Thymus (tissue), 11 donors: ENCODE measurements around the gene MYOT. TPM values are rescaled to one million over a fixed set of nuclear protein-coding genes. Genes with fewer than 3 reads are reported as not detected.
"Not testable (repeated sequence)": the region's sequence is repeated elsewhere in the genome, so short reads cannot be mapped to it uniquely, and the experiment has no call there.

Source experiments
- DNase-seq, 9 donors: peaks; one replicate each; pipeline ENCODE4 v3.0.0-alpha.2; 2013; ENCODE audit warnings: low spot score in 9 of 9, low read depth in 6 of 9, missing footprints in 1 of 9
- H3K27ac ChIP-seq, 2 donors: one replicate each; pipeline ENCODE4 v1.5.1; 2013; ENCODE audit warnings: control low read depth in 1 of 2, low read depth in 1 of 2, low read length in 1 of 2, mild to moderate bottlenecking in 1 of 2, moderate library complexity in 1 of 2
- H3K27me3 ChIP-seq, 2 donors: one replicate each; pipeline ENCODE4 v1.5.1; 2013; ENCODE audit warnings: low read length in 1 of 2; ENCODE audit not compliant: control insufficient read depth in 2 of 2, insufficient read depth in 1 of 2
- H3K36me3 ChIP-seq, 2 donors: one replicate each; pipeline ENCODE4 v1.5.1; 2013; ENCODE audit warnings: low read length in 1 of 2, mild to moderate bottlenecking in 1 of 2, moderate library complexity in 1 of 2; ENCODE audit not compliant: control insufficient read depth in 2 of 2, insufficient read depth in 2 of 2
- H3K4me1 ChIP-seq, 2 donors: one replicate each; pipeline ENCODE4 v1.5.1; 2013; ENCODE audit warnings: low read length in 2 of 2; ENCODE audit not compliant: control insufficient read depth in 2 of 2, insufficient read depth in 2 of 2
- H3K4me3 ChIP-seq, 2 donors: one replicate each; pipeline ENCODE4 v1.5.1; 2013; ENCODE audit warnings: low read length in 2 of 2, control low read depth in 1 of 2, mild to moderate bottlenecking in 1 of 2
- H3K9me3 ChIP-seq, 2 donors: one replicate each; pipeline ENCODE4 v1.5.1; 2013; ENCODE audit warnings: low read length in 1 of 2, mild to moderate bottlenecking in 1 of 2; ENCODE audit not compliant: control insufficient read depth in 2 of 2, insufficient read depth in 1 of 2
- WGBS: extraction: QIAGEN DNeasy Blood & Tissue Kit; methylation state at CpG from one replicate; pipeline ENCODE4 v1.1.7; 2013; 5-methylcytosine and 5-hydroxymethylcytosine counted together
- polyA plus RNA-seq: library from polyadenylated mRNA; stranded (reverse); fragments of 200-250 nt; gene quantifications from one replicate; pipeline ENCODE4 v1.2.3, GENCODE V29; 2013
- total RNA-seq: library from RNA; stranded (reverse); fragments of 120-200 nt; gene quantifications from one replicate; pipeline ENCODE4 v1.2.4, GENCODE V29; 2013
- donor health status: healthy.

MYOT gene
- total and polyA plus RNA-seq, 2 donors, result 0.33 to 0.80 TPM

GRCh38 chr5:137863653-137864052 lies 4.0 kb upstream of the MYOT start:
- H3K27me3 ChIP-seq, H3K9me3 ChIP-seq, DNase-seq, H3K36me3 ChIP-seq, H3K4me1 ChIP-seq, H3K4me3 ChIP-seq, H3K27ac ChIP-seq: not testable (repeated sequence)
- WGBS, result 97% methylated on average over 6 of the region's 6 CpGs

- 98% methylated on average over 4 of the region's 4 CpGs for WGBS
- no peaks in the 10 kb centered on the region for H3K36me3 ChIP-seq
- H3K27ac ChIP-seq, result no peak overlapping the region
- H3K4me1 ChIP-seq, result no peaks in the 10 kb centered on the region
- no peak for DNase-seq
- no peaks in the 10 kb centered on the region for H3K27me3 ChIP-seq
- H3K4me3 ChIP-seq, result no peak overlapping the region
- no peaks in the 10 kb centered on the region for H3K9me3 ChIP-seq
Measured at GRCh38 chr5:137866541-137867388, 895 bp upstream of the MYOT start.

DNA sequence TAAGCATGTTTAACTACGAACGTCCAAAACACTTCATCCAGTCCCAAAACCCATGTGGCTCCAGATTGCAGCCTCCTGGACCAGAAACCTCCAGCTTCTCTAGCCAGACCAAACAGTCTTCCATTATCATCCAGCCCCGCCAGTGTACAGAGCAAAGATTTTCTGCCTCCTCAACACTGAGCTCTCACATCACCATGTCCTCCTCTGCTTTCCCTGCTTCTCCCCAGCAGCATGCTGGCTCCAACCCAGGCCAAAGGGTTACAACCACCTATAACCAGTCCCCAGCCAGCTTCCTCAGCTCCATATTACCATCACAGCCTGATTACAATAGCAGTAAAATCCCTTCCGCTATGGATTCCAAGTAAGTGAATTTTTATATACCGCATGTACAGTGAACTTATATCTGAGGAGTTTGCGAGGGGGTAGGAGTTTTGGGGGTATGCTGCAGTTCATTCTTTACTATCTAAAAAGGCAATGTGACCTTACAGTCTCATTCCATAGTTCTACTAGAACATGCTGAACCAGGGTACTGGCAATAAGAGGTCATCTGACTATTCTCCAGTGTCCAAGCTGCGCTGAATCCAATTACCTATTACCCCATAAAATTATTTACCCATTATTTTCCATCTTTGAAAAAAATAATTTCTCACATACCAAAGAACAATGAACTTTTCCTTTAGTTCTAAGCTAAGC lies 3.1 kb downstream of the MYOT start:
- Histone ChIP-seq H3K4me3 (no peak overlapping the region), H3K36me3 (no peaks in the 10 kb centered on the region), H3K27ac (no peak overlapping the region), H3K4me1 (no peaks in the 10 kb centered on the region), H3K9me3 (no peaks in the 10 kb centered on the region), H3K27me3 (no peaks in the 10 kb centered on the region)
- no peak for DNase-seq
- WGBS, result 98% methylated on average over 7 of the region's 7 CpGs

- H3K9me3 ChIP-seq, result no peaks in the 10 kb centered on the region
Measured at GRCh38 chr5:137871571-137871970, 3.9 kb downstream of the MYOT start.

GRCh38 chr5:137872466-137872865 lies 4.8 kb downstream of the MYOT start:
- WGBS, result 90% methylated on average over 3 of the region's 3 CpGs
- Histone ChIP-seq H3K4me1 (no peaks in the 10 kb centered on the region), H3K27ac (no peak overlapping the region), H3K4me3 (no peak overlapping the region), H3K27me3 (no peaks in the 10 kb centered on the region), H3K36me3 (no peaks in the 10 kb centered on the region), H3K9me3 (no peaks in the 10 kb centered on the region)
- DNase-seq, result no peak

More at GRCh38 chr5:137871571-137871970, 3.9 kb downstream of the MYOT start:
- Histone ChIP-seq H3K4me1 (no peaks in the 10 kb centered on the region), H3K36me3 (no peaks in the 10 kb centered on the region), H3K4me3 (no peak overlapping the region), H3K27me3 (no peaks in the 10 kb centered on the region), H3K27ac (no peak overlapping the region)
- 97% methylated on average over 3 of the region's 3 CpGs for WGBS
- no peak for DNase-seq

DNA sequence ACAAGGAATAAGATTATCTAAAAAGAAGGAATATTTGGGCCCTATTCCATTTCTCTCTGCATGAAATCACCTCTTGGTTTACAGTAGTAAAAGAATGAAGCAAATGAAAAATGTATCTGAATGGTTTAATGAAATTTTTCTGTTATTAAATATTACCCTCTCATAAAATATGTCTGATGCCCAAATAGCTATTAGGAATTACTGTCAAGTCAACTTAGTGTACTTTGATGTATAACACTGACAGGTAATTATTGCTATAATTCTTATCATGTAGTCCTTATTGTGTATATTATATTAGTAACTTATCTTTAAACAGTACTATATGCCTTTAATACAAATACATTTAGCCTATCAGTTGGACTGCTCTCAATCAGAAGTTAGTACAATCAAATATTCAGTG lies 8.4 kb downstream of the MYOT start:
- Histone ChIP-seq H3K27ac (no peak overlapping the region), H3K36me3 (no peaks in the 10 kb centered on the region), H3K4me1 (no peaks in the 10 kb centered on the region), H3K4me3 (no peak overlapping the region), H3K27me3 (no peaks in the 10 kb centered on the region), H3K9me3 (no peaks in the 10 kb centered on the region)
- DNase-seq, result no peak

GRCh38 chr5:137880313-137880712 lies 12.7 kb downstream of the MYOT start:
- no peak overlapping the region for H3K27ac ChIP-seq
- H3K36me3 ChIP-seq, result no peaks in the 10 kb centered on the region
- H3K4me1 ChIP-seq, result no peaks in the 10 kb centered on the region
- 93% methylated on average over 1 of the region's 1 CpG for WGBS
- no peaks in the 10 kb centered on the region for H3K9me3 ChIP-seq
- no peak overlapping the region for H3K4me3 ChIP-seq
- DNase-seq, result no peak
- H3K27me3 ChIP-seq, result no peaks in the 10 kb centered on the region

- no peak overlapping the region for H3K4me3 ChIP-seq
- no peaks in the 10 kb centered on the region for H3K36me3 ChIP-seq
- peak in 1 of 9 donors; percentile 15 for DNase-seq
- WGBS, result 93% methylated on average over 2 of the region's 2 CpGs
- H3K4me1 ChIP-seq, result peaks cover 6 to 12% of the 10 kb centered on the region in 2 donors
- H3K27me3 ChIP-seq, result peaks cover 0 to 2% of the 10 kb centered on the region in 2 donors
- no peak overlapping the region for H3K27ac ChIP-seq
- H3K9me3 ChIP-seq, result no peaks in the 10 kb centered on the region
Measured at GRCh38 chr5:137887831-137888230, 20.2 kb downstream of the MYOT start.

DNA sequence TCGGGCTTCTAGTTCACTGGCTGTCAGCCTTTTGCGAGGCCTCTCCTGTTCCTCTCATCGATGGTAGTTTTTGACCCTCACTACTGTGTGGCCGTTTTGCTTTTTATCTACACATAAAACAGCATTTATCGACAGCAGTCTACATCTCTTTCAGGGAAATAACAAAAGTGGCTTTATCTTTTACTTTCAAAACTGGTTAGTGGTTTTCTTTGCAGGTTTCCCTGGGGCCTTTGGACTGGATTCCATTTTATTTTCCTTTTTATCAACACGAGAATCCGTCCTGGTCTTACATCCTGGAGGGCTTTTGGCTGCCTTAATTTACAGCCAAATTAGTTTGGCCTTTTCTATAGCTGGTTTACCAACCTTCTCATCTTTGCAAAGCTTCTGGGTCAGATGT lies 20.8 kb downstream of the MYOT start:
- Histone ChIP-seq H3K27ac (no peak overlapping the region), H3K9me3 (no peaks in the 10 kb centered on the region), H3K36me3 (no peaks in the 10 kb centered on the region), H3K4me1 (peaks cover 6 to 12% of the 10 kb centered on the region in 2 donors), H3K27me3 (peaks cover 0 to 2% of the 10 kb centered on the region in 2 donors), H3K4me3 (peak overlapping the region; percentile 42 to 54)
- WGBS, result 61% methylated on average over 7 of the region's 7 CpGs
- DNase-seq, result peak in 1 of 9 donors; percentile 19
